ENCODE measurements around the gene ATP11B.
A peak's percentile ranks its signal among the peaks of the same experiment; 100 is the strongest.

ATP11B gene

GRCh38 chr3:182948305-182948704 lies 155.0 kb downstream of the ATP11B start:
- peaks cover 2% of the 10 kb centered on the region for H3K36me3 ChIP-seq (ENCODE audit: control insufficient read depth, insufficient read depth, low read length)
- no peak overlapping the region for H3K4me3 ChIP-seq (ENCODE audit: low read depth, low read length)
- H3K27me3 ChIP-seq (ENCODE audit: control insufficient read depth, insufficient read depth, low read length): no peaks in the 10 kb centered on the region
- H3K9ac ChIP-seq (ENCODE audit: low read depth, low read length): no peak overlapping the region
- H3K4me1 ChIP-seq (ENCODE audit: control insufficient read depth, insufficient read depth, low read length): peaks cover 16% of the 10 kb centered on the region
- H3K9me3 ChIP-seq (ENCODE audit: control insufficient read depth, insufficient read depth, low read length): no peaks in the 10 kb centered on the region

GRCh38 chr3:182949688-182950087 lies 156.4 kb downstream of the ATP11B start:
- H3K9ac ChIP-seq (ENCODE audit: low read depth, low read length): no peak overlapping the region
- H3K4me3 ChIP-seq (ENCODE audit: low read depth, low read length): no peak overlapping the region
- H3K36me3 ChIP-seq (ENCODE audit: control insufficient read depth, insufficient read depth, low read length): peaks cover 2% of the 10 kb centered on the region
- H3K4me1 ChIP-seq (ENCODE audit: control insufficient read depth, insufficient read depth, low read length): peaks cover 10% of the 10 kb centered on the region
- H3K9me3 ChIP-seq (ENCODE audit: control insufficient read depth, insufficient read depth, low read length): no peaks in the 10 kb centered on the region
- no peaks in the 10 kb centered on the region for H3K27me3 ChIP-seq (ENCODE audit: control insufficient read depth, insufficient read depth, low read length)

DNA sequence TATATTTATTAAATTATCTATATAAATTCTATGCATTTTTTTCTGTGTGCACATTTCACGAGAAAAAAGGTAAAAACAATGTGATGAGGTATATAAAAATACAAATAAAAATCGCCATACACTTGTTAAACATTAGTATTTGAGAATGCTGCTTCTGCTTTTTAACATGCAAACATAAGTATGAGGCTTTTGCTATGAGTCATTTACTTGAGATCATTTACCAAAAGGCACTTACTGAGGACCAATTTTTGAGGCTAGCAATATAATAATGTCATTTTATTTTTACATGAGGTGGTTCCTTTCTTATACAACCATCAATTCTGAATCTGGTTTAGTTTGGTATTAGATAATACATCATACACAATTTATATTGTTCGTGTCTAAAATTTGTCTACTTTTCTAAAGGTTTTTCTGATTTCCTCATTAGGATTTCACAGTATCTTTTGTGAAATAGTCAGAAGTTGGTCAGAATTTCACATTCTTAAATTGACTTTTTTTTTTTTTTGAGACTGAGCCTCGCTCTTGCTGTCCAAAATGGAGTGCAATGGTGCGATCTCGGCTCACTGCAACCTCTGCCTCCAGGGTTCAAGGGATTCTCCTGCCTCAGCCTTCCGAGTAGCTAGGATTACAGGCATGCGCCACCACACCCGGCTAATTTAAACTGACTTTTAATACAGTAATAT lies 161.4 kb downstream of the ATP11B start:
- Histone ChIP-seq H3K4me3 (ENCODE audit: low read depth, low read length) (no peak overlapping the region), H3K27me3 (ENCODE audit: control insufficient read depth, insufficient read depth, low read length) (no peaks in the 10 kb centered on the region), H3K36me3 (ENCODE audit: control insufficient read depth, insufficient read depth, low read length) (peaks cover 2% of the 10 kb centered on the region), H3K4me1 (ENCODE audit: control insufficient read depth, insufficient read depth, low read length) (peaks cover 4% of the 10 kb centered on the region), H3K9me3 (ENCODE audit: control insufficient read depth, insufficient read depth, low read length) (no peaks in the 10 kb centered on the region), H3K9ac (ENCODE audit: low read depth, low read length) (no peak overlapping the region)

DNA sequence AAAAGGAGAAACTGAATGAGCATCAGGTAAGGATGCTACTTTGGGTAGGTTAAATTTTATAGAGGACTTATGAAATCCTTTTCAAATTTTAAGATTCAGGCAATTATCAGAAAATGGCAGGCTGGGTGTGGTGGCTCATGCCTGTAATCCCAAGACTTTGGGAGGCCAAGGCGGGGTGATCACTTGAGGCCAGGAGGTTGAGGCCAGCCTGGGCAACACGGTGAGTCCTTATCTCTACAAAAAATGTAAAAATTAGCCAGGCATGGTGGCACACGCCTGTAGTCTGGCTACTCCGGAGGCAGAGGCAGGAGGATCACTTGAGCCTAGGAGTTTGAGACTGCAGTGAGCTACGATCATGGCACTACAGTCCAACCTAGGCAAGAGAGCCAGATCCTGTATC lies 163.9 kb downstream of the ATP11B start:
- Histone ChIP-seq H3K9me3 (ENCODE audit: control insufficient read depth, insufficient read depth, low read length) (no peaks in the 10 kb centered on the region), H3K4me3 (ENCODE audit: low read depth, low read length) (no peak overlapping the region), H3K27me3 (ENCODE audit: control insufficient read depth, insufficient read depth, low read length) (no peaks in the 10 kb centered on the region), H3K36me3 (ENCODE audit: control insufficient read depth, insufficient read depth, low read length) (no peaks in the 10 kb centered on the region), H3K9ac (ENCODE audit: low read depth, low read length) (no peak overlapping the region), H3K4me1 (ENCODE audit: control insufficient read depth, insufficient read depth, low read length) (peaks cover 9% of the 10 kb centered on the region)

- H3K36me3 ChIP-seq (ENCODE audit: control insufficient read depth, insufficient read depth, low read length): no peaks in the 10 kb centered on the region
- H3K4me3 ChIP-seq (ENCODE audit: low read depth, low read length): no peak overlapping the region
These were observed 164.5 kb downstream of the ATP11B start for GRCh38 chr3:182957676-182958266.

GRCh38 chr3:182959474-182960350 lies 166.4 kb downstream of the ATP11B start:
- Histone ChIP-seq H3K4me3 (ENCODE audit: low read depth, low read length) (no peak overlapping the region), H3K9me3 (ENCODE audit: control insufficient read depth, insufficient read depth, low read length) (no peaks in the 10 kb centered on the region), H3K4me1 (ENCODE audit: control insufficient read depth, insufficient read depth, low read length) (peaks cover 9% of the 10 kb centered on the region), H3K27me3 (ENCODE audit: control insufficient read depth, insufficient read depth, low read length) (no peaks in the 10 kb centered on the region), H3K36me3 (ENCODE audit: control insufficient read depth, insufficient read depth, low read length) (no peaks in the 10 kb centered on the region), H3K9ac (ENCODE audit: low read depth, low read length) (peak overlapping the region; percentile 27)

More at GRCh38 chr3:182957676-182958266, 164.5 kb downstream of the ATP11B start:
- no peaks in the 10 kb centered on the region for H3K9me3 ChIP-seq (ENCODE audit: control insufficient read depth, insufficient read depth, low read length)
- H3K4me1 ChIP-seq (ENCODE audit: control insufficient read depth, insufficient read depth, low read length): peaks cover 9% of the 10 kb centered on the region
- H3K9ac ChIP-seq (ENCODE audit: low read depth, low read length): no peak overlapping the region
- H3K27me3 ChIP-seq (ENCODE audit: control insufficient read depth, insufficient read depth, low read length): no peaks in the 10 kb centered on the region

- Histone ChIP-seq H3K9ac (ENCODE audit: low read depth, low read length) (no peak overlapping the region), H3K9me3 (ENCODE audit: control insufficient read depth, insufficient read depth, low read length) (no peaks in the 10 kb centered on the region), H3K36me3 (ENCODE audit: control insufficient read depth, insufficient read depth, low read length) (no peaks in the 10 kb centered on the region), H3K4me1 (ENCODE audit: control insufficient read depth, insufficient read depth, low read length) (peaks cover 9% of the 10 kb centered on the region), H3K4me3 (ENCODE audit: low read depth, low read length) (no peak overlapping the region), H3K27me3 (ENCODE audit: control insufficient read depth, insufficient read depth, low read length) (no peaks in the 10 kb centered on the region)
These were observed 168.9 kb downstream of the ATP11B start for GRCh38 chr3:182962166-182962565.

GRCh38 chr3:182964179-182964578 lies 170.9 kb downstream of the ATP11B start:
- no peaks in the 10 kb centered on the region for H3K27me3 ChIP-seq (ENCODE audit: control insufficient read depth, insufficient read depth, low read length)
- no peak overlapping the region for H3K4me3 ChIP-seq (ENCODE audit: low read depth, low read length)
- peaks cover 9% of the 10 kb centered on the region for H3K4me1 ChIP-seq (ENCODE audit: control insufficient read depth, insufficient read depth, low read length)
- no peaks in the 10 kb centered on the region for H3K9me3 ChIP-seq (ENCODE audit: control insufficient read depth, insufficient read depth, low read length)
- H3K9ac ChIP-seq (ENCODE audit: low read depth, low read length): no peak overlapping the region
- no peaks in the 10 kb centered on the region for H3K36me3 ChIP-seq (ENCODE audit: control insufficient read depth, insufficient read depth, low read length)

GRCh38 chr3:182965861-182966366 lies 172.6 kb downstream of the ATP11B start:
- peaks cover 8% of the 10 kb centered on the region for H3K4me1 ChIP-seq (ENCODE audit: control insufficient read depth, insufficient read depth, low read length)

DNA sequence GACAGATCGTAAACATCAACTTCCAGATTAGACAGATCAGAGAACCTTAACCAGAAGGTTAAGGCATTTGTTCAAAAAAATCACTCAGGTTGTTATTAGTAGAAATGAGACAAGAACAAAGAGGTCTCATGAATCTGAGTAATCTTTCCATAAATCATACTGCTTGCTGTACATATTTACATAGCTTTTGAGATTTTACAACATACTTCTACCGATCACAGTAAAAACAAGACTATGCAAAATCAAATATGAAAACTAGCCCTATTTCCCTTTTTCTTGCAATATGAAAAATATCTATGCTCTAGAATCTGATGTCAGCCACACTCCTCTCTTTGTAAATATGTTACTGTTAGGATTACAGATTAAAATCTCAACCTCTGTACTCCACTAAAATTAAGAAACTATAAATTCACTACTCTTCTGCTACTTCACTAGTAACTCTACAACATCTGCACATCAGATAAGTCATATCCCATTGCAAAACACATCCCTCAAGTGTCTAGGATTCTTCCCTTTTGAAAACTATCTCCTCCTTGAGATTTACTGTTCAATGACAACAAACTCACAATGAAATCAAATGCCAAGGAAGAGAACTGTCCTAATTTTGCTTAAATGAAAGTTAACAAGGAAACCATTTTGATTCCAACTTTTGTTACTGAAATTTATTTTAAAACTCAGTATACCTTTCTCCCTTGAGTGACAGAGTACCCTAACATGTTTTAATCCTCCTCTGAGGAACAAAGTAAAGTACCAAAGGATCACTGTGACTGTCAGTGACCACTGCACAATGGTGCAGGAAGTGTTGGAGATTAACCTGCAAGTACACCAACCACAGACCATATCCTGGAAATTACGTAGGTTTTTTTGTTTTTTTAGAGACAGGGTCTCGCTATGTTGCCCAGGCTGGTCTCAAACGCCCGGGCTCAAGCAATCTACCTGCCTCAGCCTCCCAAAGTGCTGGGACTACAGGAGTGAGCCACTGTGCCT lies 174.2 kb downstream of the ATP11B start:
- Histone ChIP-seq H3K4me1 (ENCODE audit: control insufficient read depth, insufficient read depth, low read length) (peaks cover 8% of the 10 kb centered on the region), H3K9me3 (ENCODE audit: control insufficient read depth, insufficient read depth, low read length) (no peaks in the 10 kb centered on the region), H3K36me3 (ENCODE audit: control insufficient read depth, insufficient read depth, low read length) (no peaks in the 10 kb centered on the region), H3K27me3 (ENCODE audit: control insufficient read depth, insufficient read depth, low read length) (no peaks in the 10 kb centered on the region), H3K4me3 (ENCODE audit: low read depth, low read length) (no peak overlapping the region), H3K9ac (ENCODE audit: low read depth, low read length) (no peak overlapping the region)

More at GRCh38 chr3:182965861-182966366, 172.6 kb downstream of the ATP11B start:
- Histone ChIP-seq H3K4me3 (ENCODE audit: low read depth, low read length) (no peak overlapping the region), H3K9ac (ENCODE audit: low read depth, low read length) (no peak overlapping the region), H3K9me3 (ENCODE audit: control insufficient read depth, insufficient read depth, low read length) (no peaks in the 10 kb centered on the region), H3K27me3 (ENCODE audit: control insufficient read depth, insufficient read depth, low read length) (no peaks in the 10 kb centered on the region), H3K36me3 (ENCODE audit: control insufficient read depth, insufficient read depth, low read length) (no peaks in the 10 kb centered on the region)

DNA sequence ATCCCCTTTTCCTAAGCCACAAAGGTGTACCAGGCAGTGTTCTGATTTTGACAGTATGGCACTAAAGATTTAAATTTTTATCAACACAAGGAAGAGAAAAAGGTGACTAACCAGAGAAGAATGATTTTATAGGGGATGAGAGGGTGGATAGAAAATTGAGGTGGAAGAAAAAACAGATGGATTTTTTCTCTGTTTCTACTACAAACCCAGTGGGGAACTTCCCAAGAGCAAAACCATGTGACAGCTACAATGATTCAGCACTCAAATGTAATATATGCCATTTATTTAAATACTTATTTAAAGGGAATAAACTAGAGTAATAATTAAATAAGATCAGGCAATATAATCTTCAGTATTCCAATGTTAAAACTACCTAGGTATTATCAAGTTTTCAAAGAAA lies 176.0 kb downstream of the ATP11B start:
- Histone ChIP-seq H3K9ac (ENCODE audit: low read depth, low read length) (no peak overlapping the region), H3K27me3 (ENCODE audit: control insufficient read depth, insufficient read depth, low read length) (no peaks in the 10 kb centered on the region), H3K9me3 (ENCODE audit: control insufficient read depth, insufficient read depth, low read length) (no peaks in the 10 kb centered on the region), H3K4me3 (ENCODE audit: low read depth, low read length) (no peak overlapping the region), H3K4me1 (ENCODE audit: control insufficient read depth, insufficient read depth, low read length) (peaks cover 8% of the 10 kb centered on the region), H3K36me3 (ENCODE audit: control insufficient read depth, insufficient read depth, low read length) (no peaks in the 10 kb centered on the region)
